GM19035 (cell line): ENCODE measurements around the gene FMO5.
"Not testable (repeated sequence)": the region's sequence is repeated elsewhere in the genome, so short reads cannot be mapped to it uniquely, and the experiment has no call there.

Source experiments
- ATAC-seq: cut with Tn5 transposase; IDR thresholded peaks from one replicate; pipeline ENCODE4 v1.9.1; 2021; ENCODE audit not compliant: unreplicated experiment

FMO5 gene

DNA sequence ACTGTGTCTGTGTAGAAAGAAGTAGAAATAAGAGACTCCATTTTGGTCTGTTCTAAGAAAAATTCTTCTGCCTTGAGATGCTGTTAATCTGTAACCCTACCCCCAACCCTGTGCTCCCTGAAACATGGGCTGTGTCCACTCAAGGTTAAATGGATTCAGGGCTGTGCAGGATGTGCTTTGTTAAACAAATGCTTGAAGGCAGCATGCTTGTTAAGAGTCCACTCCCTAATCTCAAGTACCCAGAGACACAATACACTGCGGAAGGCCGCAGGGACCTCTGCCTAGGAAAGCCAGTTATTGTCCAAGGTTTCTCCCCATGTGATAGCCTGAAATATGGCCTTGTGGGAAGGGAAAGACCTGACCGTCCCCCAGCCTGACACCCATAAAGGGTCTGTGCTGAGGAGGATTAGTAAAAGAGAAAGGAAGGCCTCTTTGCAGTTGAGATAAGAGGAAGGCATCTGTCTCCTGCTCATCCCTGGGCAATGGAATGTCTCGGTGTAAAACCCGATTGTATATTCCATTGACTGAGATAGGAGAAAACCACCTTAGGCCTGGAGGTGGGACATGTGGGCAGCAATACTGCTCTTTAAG lies 15.1 kb upstream of the FMO5 start:
- ATAC-seq, result not testable (repeated sequence)

DNA sequence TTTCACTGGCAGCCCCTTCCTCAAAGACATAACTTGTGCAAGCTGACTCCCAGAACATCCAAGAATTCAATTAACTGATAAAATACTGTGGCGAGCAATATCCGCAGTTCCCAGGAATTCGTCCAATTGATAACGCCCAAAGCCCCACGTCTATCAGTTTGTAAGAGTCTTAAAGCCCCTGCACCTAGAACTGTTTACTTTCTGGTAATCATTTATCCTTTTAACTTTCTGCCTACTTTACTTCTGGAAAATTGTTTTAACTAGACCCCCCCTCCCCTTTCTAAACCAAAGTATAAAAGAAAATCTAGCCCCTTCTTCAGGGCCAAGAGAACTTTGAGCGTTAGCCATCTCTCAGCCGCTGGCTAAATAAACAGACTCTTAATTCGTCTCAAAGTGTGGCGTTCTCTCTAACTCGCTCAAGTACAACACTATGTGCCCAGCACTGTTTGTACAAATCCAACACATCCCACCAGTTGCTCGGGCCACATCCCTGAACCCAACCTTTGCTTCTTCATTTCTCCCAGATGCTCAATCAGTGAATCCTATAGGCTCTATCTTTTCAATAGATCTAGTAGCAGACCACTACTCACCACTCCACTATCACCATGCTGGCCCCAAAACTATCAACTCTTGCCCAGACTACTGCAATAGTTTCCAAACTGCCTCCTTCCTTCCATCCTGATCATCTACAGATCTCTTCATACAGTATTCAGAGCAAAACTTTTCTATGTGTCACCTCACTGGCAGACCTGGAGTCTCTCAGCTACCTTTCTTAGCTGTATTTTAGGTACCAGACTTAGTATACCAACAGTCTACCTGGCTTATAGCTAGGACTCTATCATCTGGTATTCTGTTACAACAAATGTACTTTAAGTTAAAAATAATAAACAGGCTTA lies 14.0 kb upstream of the FMO5 start:
- ATAC-seq, result no peak

DNA sequence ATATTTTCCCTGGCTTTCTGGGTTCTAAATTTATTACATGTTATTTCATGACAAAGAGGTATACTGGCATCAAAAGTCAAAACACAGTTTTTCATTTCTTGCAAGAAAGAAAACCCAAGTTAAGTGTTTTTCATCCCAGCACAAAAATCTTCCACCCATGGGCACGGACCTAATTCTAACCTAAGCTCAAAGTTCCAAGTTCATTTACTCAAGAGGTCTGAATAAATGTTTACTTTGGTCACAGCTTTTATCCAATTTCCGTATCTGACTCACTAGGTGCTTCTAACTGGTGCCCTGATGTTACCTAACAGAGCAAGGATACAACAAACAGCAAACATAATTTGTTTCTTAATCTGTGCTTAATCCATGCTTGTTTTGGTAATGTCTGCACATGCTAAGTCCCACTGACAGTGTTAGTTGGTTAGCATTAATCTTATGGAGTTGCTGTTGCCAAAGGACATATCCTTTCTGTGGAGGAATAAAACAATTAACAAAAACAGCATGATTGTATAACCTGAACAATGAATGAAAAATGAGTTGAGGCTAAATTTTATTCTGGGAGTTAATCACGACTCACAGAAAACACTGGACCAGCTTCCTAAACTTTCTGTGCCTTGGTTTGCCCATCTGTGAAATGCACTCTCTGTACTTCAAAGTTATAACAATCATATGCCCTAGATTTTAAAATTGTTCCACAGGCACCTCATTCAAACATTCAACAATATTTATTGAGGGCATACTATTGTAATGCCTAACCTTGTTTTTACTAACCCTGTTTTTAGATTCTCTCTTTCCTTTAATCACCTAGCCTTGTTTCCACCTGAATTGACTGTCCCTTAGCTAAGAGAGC lies 13.1 kb upstream of the FMO5 start:
- no peak for ATAC-seq

DNA sequence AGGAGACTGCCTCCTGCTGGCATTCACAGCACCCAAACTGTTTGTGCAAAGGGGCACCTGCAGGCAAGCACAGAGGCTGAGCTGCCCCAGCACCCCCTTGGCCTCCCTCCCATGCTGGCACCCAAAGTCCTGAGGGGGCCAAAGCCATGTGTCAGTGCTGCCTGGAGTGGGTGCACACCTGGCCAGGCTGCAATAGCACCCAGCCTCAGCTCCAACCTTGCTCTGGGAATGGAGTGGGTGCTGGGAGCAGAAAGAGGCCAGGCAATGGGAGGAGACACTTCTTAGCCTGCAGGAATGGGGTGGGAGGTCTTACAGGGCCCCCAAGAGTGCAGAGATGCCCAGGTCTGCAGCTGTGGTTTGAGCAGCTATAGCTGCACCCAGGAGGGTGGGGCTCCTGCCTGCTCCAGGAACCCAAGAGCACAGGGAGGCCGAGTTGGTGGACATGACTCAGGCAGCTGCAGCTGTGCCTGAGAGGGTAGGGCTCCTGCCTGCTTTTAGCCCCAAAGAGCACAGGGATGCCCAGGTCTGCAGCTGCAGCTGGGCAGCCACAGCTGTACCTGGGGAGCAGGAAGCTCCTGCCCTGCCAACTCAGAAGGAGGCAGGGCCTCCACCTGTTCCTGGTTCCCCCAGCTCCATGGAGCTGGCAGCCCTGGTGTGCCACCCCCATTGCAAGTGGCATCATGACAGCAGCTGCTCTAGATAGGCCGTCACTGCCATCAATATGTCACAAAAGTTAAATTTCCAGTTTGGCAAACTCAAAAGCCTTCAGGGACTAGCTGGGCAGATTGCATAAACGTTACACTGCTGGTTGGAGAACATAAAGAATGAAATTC lies 12.0 kb upstream of the FMO5 start:
- ATAC-seq, result no peak

DNA sequence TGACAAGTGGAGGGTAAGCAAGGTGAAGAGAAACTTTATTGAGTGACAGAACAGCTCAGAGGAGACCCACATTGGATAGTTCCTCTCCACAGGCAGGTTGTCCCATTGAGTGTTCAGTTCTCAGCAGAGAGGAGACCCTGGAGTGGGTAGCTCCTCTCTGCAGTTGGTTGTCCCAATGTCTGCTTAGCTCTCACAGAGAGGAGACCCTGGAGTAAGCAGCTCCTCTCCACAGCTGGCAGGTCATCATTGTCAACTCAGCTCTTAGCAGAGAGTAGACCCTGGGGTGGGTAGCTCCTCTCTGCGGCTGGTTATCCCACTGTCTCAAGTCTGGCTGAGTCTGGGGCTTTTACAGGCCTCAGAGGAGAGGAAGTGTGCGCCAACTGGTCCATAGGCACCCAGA lies 11.3 kb upstream of the FMO5 start:
- ATAC-seq, result no peak

DNA sequence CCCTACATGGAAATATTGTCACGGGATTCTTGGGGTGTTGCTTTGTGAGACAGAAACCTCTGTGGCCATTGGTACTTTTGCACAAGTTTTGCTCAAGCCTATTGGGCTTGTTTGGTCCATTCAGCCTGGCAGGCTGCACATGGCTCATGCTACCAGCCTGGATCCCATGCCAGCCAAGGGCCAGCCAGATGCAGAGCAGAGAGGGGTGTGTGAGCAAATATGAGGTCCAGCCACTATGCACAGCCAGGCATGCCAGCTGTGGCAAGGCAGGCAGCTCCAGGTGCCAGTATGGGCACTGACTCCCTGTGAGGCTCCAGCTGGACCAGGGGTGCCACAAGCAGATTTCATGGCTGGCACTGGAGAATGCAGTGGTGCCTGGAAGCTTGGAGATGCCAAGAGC lies 10.7 kb upstream of the FMO5 start:
- ATAC-seq, result no peak

DNA sequence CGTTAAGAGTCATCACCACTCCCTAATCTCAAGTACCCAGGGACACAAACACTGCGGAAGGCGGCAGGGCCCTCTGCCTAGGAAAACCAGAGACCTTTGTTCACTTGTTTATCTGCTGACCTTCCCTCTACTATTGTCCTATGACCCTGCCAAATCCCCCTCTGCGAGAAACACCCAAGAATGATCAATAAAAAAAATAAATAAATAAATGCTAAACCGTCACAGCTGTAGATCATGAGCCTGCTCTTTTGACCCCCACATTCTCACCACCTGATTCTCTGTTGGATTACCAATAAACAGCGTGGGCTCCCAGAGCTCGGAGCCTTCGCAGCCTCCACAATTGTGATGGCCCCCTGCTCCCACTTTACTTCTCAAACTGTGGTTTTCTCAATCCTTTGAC lies 8.8 kb upstream of the FMO5 start:
- ATAC-seq, result not testable (repeated sequence)

DNA sequence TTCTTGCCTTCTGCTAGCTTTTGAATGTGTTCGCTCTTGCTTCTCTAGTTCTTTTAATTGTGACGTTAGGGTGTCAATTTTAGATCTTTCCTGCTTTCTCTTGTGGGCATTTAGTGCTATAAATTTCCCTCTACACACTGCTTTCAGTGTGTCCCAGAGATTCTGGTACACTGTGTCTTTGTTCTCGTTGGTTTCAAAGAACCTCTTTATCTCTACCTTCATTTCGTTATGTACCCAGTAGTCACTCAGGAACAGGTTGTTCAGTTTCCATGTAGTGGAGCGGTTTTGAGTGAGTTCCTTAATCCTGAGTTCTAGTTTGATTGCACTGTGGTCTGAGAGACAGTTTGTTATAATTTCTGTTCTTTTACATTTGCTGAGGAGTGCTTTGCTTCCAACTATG lies 5.9 kb upstream of the FMO5 start:
- ATAC-seq, result not testable (repeated sequence)

DNA sequence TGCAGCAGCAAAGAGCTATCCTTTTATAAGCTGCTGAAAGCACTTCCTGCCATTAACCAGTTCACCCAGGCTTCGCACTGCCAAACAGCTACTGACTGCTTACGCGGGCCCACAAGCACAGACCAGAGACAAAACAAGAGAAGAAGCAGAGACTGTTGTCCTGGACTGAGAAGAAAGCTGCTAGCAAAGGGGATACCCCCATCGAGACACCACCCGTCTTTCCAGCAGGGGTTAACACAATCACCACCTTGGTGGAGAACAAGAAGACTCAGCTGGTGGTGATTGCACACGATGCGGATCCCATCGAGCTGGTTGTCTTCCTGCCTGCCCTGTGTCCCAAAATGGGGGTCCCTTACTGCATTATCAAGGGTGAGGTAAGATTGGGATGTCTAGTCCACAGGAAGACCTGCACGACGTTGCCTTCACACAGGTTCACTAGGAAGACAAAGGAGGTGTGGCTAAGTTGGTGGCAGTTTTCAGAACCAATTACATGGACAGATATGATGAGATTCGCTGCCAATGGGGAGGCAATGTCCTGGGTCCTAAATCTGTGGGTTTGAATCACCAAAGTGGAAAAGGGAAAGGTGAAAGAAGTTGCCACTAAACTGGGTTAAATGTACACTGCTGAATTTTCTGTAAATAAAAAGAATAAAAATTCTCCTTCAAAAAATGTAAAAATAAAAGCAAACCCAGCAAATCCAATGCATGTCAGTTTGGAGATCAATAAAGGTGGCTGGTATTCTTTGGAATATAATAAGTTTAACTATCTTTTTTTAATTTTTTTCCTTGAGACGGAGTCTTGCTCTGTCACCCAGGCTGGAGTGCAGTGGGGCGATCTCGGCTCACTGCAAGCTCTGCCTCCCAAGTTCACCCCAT lies 1.2 kb downstream of the FMO5 start:
- no peak for ATAC-seq

DNA sequence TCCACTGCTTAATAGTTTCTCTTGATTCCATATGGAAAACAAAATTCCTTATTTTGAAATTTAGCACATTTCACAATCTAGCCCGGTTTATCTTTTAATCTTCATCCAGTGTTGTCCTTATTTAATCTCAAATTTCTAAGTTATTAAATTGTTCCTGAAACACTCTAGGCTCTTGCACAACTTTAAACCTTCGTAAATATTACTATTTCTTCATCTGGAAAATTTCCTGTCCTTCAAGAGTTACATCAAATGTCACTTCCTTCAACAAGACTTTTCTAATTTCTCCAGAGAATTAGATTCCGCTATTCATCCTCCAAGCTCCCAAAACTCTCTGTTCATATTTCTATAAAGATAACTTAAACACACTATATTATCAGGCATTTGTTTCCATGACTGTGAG lies 6.5 kb downstream of the FMO5 start:
- ATAC-seq, result no peak

DNA sequence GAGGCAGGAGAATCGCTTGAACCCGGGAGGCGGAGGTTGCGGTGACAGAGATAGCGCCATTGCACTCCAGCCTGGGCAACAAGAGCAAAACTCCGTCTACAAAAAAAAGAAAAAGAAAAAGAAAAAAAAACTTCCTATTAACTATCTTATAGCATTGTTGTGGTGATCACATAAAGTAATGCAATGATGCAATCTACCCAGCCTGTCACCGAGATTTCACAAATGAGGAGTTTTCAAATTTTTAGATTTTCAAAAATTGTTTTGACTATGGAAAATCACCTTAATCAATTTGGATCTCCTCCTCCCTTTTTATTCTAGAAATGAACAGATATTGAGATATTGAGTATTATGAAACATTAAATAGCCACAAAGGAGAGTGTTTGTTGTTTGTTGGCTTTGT lies 8.0 kb downstream of the FMO5 start:
- no peak for ATAC-seq

DNA sequence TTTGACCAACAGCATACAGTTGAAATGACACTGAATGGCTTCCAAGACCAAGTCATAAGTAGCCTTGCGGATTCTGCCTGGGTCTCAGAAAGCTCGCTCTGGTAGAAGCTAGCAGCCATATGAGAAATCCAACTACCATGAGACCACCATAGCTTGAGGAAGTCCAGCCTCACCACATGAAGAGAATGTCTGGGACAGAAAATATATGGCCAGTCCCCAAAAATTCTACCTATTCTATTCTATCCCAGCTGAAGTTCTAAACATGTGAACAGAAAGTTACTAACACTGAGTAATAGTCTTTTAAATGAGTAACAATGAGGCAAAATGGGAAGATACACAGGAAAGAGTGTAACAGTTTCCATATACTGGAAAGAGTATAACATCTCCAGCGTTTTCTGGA lies 9.0 kb downstream of the FMO5 start:
- no peak for ATAC-seq

DNA sequence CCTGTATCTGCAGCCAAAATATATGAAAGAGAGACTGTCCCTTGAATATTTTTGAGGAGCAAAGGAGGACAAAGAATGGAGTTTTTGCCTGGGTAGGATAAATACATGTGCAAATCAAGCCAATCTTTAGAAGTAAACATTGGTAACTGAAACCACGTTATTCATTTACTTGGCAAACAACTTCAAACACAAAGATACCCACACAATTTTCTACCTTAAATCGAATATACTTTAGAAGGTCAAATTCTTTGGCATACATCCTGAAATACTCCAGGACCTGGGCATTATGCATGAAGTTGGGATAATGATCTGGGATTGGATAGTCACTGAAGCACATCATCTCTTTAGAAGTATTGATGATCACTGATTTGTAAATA lies 9.6 kb downstream of the FMO5 start:
- no peak for ATAC-seq

DNA sequence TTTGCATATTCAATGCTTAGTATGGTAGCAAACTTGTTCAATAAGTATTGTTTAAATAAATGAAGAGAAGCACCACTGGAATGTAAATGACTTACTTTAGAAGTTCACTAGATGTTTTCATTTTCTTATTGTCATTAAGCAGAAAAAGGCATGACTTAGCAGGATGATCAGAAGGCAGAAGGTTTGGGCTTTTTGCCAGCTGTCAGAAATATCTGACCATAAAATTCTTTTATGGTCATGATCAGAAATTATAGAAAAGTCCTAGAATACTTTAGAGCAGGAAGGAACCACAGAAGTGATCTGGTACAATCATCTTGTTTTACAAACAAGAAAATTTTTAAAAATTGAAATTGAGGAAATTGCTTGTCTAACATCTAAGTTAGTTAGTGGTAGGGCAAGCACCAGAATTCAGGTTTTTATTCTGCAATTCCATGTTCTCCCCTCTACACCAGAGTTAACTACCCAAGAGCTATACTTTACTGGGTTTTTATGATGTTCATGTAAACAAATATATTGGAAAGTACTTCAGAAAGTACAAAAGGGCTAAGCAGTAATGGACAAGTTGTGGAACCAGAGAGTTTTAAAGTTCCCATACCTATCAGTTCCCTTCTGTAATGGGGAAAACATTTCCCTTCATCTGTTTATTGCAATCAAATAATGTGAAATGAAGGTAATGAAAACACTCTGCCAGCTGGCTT lies 10.1 kb downstream of the FMO5 start:
- no peak for ATAC-seq

DNA sequence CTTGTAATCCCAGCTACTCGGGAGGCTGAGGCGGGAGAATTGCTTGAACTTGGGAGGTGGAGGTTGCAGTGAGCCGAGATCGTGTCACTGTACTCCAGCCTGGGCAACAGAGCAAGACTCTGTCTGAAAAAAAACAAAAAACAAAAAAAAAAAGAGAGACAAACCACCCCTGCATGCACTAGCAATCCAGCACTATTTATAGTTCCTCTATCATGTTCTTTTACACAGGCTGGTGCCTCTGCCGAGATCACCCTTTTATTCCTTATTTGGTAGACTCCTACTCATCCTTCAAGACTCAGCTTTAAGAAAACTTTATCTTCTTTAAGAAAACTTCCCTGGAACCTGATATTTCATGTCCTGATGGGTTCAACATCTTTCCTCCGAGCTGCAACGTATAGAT lies 10.8 kb downstream of the FMO5 start:
- no peak for ATAC-seq

DNA sequence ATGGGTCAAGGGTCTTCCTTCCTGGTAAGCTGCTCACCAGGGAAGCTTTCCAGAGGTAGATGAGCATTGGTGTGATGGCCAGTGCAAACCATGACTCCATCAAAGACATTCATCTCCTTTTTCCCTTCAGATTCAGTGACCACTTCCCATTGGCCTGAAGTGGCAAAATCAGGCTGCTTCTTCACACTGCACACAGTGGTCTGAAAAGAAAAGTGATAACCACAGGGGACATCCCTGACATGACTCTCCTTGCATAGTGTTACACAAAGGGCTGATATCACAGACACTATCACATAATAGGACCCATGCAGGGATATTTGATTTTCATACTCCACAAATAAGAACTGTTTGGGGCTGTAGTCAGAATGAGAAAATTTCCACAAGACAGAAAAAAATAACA lies 11.9 kb downstream of the FMO5 start:
- no peak for ATAC-seq

DNA sequence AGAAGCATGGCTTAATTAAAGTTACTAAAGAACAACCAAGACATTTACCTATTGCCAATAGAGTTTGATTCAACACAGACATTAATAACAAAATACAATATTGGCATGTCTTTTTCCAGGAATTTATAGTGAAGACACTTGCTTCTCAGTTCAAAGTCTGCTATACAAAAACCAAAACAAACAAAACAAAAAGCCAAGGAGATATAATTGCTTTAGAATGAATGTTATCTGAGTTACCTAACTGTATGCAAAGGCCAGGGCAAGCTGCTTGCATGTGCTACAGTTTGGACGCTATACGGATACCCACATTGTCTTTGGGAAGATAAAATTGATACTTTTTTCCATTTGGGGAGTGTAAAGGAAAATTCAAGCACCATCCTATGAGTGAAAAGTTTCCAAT lies 13.6 kb downstream of the FMO5 start:
- no peak for ATAC-seq

DNA sequence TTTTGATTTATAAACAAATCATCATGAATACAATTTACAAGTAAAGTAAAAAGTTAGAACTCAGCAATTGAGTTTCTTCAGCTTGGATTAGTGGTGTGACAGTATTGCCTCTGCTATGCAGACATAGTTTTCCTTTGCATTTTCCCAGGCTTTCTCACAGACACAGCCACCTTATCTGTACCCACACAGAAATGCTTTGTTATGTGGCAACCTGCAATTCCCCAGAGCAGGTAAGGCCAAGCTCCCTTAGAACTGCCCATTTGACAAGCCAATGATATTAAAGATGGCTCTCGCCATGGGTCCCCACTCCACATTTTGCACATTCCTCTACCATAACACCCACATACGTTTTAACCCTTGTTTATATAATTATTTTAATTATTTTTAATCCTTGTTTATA lies 14.2 kb downstream of the FMO5 start:
- no peak for ATAC-seq
